ENCODE results near the gene ARMH3.

DNA sequence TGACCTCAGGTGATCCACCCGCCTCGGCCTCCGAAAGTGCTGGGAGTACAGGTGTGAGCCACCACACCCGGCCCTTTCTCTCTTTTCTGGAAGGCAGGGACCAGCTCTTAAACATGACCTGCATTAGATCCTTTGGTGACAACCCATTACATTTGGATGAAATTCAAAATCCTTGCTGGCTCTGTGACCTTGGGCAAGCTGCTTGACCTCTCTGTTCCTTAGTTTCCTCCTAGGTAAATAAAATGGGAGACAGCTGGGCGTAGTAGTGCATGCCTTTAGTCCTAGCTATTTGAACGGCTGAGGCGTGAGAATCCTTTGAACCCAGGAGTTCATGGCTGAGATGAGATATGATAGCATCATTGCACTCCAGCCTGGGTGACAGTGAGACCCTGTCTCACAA is 40.5 kb upstream of the ARMH3 start:
- TF ChIP-seq POLR2A (IDR thresholded peaks at IDR 0.05): no peak
- TF ChIP-seq, protein P1, sequence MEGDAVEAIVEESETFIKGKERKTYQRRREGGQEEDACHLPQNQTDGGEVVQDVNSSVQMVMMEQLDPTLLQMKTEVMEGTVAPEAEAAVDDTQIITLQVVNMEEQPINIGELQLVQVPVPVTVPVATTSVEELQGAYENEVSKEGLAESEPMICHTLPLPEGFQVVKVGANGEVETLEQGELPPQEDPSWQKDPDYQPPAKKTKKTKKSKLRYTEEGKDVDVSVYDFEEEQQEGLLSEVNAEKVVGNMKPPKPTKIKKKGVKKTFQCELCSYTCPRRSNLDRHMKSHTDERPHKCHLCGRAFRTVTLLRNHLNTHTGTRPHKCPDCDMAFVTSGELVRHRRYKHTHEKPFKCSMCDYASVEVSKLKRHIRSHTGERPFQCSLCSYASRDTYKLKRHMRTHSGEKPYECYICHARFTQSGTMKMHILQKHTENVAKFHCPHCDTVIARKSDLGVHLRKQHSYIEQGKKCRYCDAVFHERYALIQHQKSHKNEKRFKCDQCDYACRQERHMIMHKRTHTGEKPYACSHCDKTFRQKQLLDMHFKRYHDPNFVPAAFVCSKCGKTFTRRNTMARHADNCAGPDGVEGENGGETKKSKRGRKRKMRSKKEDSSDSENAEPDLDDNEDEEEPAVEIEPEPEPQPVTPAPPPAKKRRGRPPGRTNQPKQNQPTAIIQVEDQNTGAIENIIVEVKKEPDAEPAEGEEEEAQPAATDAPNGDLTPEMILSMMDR (IDR thresholded peaks at IDR 0.05): no peak
